Esophagus squamous epithelium (tissue), 4 donors: Measurements from ENCODE around the gene MBD5.

Experiments used
- POLR2A ChIP-seq, 4 donors: fragments of 450-650 bp; IDR thresholded peaks; one replicate each; pipeline ENCODE4 v1.6.1; 2017; ENCODE audit warnings: antibody characterized with exemption in 4 of 4, mild to moderate bottlenecking in 4 of 4, moderate library complexity in 3 of 4
- TF ChIP-seq, protein P1 (sequence below), 6 experiments: fragments of 450-650 bp in 4 of 6; fragments of 200-600 bp in 2 of 6; sonication (generic) in 2 of 6; IDR thresholded peaks; one replicate each; pipeline ENCODE4 v1.5.1; 2016 to 2019; ENCODE audit warnings: antibody characterized with exemption in 6 of 6, mild to moderate bottlenecking in 4 of 6, moderate library complexity in 4 of 6

DNA sequence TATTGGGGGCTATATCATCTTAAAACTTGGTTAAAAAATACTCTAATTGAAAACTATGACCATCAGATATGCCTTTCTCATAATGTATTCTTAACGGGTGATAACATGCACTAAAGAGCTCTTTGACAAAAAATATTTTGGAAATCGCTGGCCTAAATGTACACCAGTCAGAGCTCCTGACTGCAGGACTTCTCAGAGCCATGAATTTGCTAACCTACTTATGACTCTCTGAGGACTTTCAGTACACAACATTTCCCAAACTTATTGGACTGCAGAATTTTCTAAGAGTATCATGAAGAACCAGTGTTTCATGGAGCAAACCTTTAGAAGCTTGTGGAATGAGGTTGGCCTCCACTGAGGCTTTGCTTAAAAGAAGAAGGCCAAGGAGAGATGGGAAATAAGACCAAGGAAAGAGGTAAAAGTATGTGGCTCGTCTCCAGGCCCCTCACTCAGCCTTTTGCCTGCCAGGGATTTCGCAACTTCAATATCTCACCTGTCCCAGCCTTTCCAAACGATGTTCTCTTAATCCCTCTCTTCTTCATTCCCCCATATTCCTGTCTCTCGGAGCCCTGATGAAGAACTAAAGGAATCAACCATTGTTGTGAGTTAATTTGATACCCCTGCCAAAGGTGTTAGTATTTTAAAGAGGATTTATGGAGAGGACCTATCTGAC is 534.9 kb downstream of the MBD5 start:
- TF ChIP-seq, protein P1, sequence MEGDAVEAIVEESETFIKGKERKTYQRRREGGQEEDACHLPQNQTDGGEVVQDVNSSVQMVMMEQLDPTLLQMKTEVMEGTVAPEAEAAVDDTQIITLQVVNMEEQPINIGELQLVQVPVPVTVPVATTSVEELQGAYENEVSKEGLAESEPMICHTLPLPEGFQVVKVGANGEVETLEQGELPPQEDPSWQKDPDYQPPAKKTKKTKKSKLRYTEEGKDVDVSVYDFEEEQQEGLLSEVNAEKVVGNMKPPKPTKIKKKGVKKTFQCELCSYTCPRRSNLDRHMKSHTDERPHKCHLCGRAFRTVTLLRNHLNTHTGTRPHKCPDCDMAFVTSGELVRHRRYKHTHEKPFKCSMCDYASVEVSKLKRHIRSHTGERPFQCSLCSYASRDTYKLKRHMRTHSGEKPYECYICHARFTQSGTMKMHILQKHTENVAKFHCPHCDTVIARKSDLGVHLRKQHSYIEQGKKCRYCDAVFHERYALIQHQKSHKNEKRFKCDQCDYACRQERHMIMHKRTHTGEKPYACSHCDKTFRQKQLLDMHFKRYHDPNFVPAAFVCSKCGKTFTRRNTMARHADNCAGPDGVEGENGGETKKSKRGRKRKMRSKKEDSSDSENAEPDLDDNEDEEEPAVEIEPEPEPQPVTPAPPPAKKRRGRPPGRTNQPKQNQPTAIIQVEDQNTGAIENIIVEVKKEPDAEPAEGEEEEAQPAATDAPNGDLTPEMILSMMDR (IDR thresholded peaks at IDR 0.05): no peak
- TF ChIP-seq POLR2A (IDR thresholded peaks at IDR 0.05): no peak
